ENCODE measurements around the gene DNM3.

GRCh38 chr1:172453607-172454006, 612.3 kb downstream of the DNM3 start:
- TF ChIP-seq CTCF (IDR thresholded peaks at IDR 0.05), result no peak
- no peak for TF ChIP-seq EZH2 (IDR thresholded peaks at IDR 0.05)

All from neural progenitor cell (in vitro differentiated cells).